CD1c-positive myeloid dendritic cell (primary cell): ENCODE results near the gene TERF2IP.

ENCODE experiments used
- DNase-seq: peaks from one replicate; pipeline ENCODE4 v3.0.0-alpha.2; 2016; ENCODE audit errors: extremely low spot score

TERF2IP gene

DNA sequence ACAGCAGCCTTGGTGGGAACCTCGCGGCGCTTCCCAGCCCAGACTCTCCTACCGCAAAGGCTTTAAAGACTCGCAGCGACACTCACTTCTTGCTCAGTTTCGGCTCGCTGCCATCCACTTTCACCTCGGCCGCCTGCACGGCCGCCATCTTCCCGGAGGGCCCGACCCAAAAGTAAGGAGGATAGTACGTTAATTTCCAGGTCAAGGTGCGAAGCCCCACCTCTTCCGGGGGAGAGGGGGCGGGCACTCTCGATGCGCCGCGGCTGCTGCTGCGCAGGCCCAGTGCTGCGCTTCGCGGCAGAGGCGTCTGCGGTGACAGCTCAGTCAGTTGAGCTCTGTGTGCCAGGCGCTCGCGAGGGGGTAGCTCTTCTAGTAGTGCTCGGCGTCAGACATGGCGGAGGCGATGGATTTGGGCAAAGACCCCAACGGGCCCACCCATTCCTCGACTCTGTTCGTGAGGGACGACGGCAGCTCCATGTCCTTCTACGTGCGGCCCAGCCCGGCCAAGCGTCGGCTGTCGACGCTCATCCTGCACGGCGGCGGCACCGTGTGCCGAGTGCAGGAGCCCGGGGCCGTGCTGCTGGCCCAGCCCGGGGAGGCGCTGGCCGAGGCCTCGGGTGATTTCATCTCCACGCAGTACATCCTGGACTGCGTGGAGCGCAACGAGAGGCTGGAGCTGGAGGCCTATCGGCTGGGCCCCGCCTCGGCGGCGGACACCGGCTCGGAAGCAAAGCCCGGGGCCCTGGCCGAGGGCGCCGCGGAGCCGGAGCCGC is at the start of gene TERF2IP, which contains the start of gene KARS1:
TERF2IP (plus strand) TSS at position 282 of the 773 bp plus-strand sequence; CDS start at position 392, 110 bp downstream.
KARS1 (minus strand) TSS at position 174 of the 773 bp plus-strand sequence; CDS start at position 148, 26 bp downstream.
- peak; percentile 97 for DNase-seq

- DNase-seq = no peak
Observed at GRCh38 chr16:75599452-75600277, 47.9 kb upstream of the TERF2IP start.

- DNase-seq = no peak
Observed at GRCh38 chr16:75603241-75603640, 44.3 kb upstream of the TERF2IP start.

DNA sequence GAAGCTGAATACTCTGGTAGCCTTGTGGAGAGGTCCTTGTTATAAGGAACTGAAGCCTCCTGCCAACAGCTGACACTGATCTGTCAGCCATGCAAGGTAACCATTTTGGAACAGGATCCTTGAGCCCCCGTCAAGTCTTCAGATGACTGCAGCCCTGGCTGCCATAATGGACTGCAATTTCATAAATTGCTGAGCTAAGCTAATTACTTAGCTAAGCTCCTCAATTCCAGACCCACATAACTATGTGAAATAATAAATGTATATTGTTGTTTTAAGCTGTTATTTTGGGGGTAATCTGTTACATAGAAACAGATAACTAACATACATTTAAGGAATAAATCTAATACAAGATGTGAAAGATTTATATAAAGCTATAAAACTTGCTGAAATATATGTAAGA is 41.1 kb upstream of the TERF2IP start:
- DNase-seq = no peak

- DNase-seq = no peak
Observed at GRCh38 chr16:75614066-75614897, 33.3 kb upstream of the TERF2IP start.

DNA sequence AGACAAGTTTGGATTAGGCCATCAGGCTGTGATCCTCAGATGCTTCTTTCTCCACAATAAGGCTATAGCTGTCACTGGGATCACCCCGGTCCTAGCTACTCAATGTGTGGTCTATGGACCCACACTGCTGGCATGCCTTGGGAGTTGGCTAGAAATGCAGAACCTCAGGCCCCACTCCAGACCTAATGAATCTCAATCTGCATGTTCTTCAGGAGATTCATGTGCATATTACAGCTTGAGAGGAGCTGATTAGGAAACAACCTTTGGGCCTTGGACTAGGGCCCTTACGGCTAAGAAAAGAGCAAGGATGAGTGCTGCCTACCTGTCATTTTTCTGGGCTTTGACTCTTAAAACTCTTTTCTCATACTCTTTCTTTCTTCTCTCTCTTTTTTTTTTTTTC is 32.0 kb upstream of the TERF2IP start:
- no peak for DNase-seq

DNA sequence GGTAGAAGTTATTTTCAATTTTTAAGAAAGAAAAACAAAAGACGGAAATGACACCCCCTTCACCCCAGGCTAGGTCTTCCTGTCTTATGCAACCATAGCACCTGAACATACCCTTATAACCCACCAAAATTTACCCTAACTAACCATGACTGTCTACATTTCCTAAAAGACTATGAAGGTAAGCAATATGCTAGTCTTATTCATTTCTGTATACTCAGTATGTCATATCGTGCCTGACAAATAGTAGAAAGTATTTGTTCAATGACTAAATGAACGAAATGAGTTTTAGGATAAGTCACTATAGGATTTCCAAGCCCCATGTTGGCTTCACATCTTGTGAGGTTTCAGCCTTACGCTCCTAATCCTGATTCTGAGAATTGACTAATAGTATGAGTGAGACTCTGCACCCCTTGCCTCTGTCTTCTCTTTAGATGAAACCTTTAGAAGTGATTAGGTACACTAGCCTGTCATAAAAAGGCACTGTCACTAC is 31.0 kb upstream of the TERF2IP start:
- no peak for DNase-seq

DNA sequence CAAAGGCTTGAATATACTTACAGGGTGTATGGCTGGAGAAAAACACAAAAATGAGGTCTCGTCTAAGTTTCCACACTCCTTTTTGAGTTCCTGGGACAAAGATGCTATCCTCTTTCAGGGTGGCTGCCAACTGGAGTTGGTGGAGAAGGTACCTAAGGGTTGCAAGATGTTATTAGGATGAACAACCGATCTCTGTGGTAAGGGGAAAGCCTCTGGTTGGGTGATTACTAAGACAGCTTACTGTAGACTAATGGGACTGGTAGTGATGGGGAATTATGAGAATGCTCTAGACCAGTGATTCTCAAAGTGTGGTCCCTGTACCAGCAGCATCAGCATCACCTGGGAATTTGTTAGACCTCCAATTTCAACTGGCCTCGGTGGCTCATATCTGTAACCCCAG is 30.5 kb upstream of the TERF2IP start:
- DNase-seq = no peak

DNA sequence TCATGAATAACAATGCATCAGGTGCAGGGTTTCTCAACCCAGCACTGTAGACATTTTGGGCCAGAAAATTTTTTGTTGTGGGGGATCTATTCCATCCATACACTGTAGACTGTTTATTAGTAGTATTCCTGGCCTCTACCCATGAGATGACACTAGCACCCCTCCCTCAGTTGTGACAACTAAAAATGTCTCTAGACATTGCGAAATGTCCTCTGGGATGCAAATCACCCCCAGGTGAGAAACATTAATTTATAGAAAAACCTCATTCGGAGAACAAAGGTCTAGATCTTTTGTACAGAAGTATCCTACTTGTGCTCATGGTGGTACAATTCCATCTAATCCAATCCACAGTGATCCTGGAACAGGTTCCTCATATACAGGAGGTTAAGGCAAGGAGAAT is 28.8 kb upstream of the TERF2IP start:
- DNase-seq = no peak

DNA sequence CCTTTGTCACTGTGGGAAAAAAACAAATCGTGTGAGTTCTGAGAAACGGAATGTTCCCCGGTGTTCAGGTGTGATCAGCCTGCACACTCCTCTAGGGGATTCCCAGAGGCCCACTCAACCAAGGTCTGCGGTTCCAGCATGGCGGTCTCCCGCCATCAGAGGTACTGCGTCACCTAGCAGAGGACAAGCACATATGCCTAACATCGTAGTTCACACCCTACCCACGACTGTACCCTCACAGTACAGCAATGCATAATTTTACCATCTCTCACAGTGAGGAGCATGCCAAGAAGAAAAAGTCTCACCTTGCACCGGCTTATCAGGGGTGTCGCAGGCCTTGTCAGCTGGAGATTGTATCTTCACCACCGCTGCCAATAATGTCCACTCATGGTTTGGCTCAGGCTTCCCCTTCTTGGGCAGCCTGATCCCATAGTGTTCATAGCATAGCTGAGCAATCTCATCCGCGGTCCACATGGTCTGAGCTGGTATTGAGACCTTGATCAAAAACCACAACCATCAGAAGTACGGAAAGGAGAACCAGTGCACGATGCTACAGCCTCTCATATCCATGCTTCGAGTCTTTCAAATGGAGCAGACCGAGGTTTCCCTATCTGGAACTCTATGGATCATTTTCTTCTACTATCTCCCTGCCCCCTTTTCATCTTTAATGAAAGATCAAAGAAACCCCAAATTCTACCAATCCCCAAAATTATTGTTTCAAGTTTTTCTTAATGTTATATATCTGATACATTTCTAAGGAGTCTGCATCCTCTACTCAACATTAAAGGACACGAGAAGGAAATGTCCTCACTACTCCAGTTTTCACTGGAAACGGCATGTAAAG is 27.0 kb upstream of the TERF2IP start:
- peak; percentile 8 for DNase-seq

DNA sequence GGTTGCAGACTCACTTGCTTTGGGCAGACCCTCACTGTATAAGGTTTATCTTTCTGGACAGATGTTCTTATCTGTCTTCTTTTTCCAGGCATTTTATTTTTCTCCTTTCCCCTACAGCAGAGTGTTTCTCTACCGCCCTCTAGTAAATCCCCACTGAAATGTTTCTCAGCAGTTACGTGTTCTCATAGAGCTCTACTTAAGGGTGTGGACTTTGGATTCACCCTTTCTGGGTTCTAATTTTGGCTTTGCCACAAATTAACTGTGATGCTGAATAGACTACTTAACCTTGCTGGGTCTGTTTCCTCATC is 26.4 kb upstream of the TERF2IP start:
- DNase-seq = no peak

GRCh38 chr16:75622761-75623605 is 24.6 kb upstream of the TERF2IP start, which contains the start of gene ADAT1:
Gene ADAT1, minus strand, starts transcription at chr16:75623281. Its CDS starts 2,482 bp downstream, at chr16:75620799.
- DNase-seq = peak; percentile 99

GRCh38 chr16:75624921-75625334 is 22.6 kb upstream of the TERF2IP start:
- DNase-seq = no peak

- DNase-seq = no peak
Observed at GRCh38 chr16:75626806-75627205, 20.8 kb upstream of the TERF2IP start.

DNA sequence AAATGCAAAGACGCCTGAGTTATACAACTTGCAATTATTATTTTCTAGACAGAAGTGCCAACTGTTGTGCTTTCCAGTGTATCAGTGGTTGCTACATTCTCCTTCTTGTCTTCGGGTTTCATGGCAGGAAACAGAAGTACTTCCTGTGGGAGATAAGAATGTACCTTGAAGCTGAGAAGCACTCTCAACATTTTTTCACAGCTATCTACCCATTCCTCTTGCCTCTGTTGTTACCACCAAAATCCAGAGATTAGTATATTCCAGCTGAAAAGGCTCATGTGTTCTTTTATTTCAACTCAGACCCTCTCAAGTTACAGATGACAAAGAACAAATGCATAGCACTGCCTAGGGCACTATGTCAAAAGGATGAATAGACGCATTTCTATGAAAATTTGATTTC is 19.7 kb upstream of the TERF2IP start:
- DNase-seq = no peak

DNA sequence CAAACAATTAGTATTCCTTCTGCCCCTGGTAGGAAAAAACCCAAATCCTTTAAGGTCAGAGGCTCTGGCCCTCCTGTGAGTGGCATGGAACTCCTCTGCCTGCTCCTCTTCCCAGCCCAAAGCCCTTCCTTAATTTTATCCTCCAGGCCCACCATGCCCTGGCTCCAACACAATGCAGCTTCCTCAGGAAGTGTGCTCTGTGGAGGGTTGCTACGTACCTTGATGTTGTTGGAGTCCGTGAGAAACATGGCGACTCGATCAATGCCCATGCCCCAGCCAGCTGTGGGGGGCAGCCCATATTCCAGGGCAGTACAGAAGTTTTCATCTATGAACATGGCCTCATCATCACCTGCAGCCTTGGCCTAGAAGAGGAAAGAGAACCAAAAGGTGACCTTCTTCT is 19.2 kb upstream of the TERF2IP start:
- no peak for DNase-seq

DNA sequence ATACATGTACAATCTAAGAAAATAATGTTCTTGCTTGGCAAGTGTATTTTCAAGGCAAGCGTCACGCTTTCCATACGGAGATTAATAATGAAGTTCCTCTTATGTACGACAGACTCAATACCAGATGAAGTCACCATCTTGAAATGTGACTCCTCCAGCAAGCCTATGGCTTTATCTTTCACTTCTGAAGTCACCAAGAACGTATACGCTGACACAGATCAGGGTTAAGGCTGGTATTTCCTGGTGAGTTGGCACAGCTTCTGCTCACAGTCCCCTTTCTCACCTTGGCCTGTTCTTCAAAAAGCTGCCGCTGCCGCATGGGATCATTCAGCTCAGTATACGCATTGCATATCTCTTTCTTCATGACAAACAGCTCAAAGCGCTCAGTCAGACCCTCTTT is 18.4 kb upstream of the TERF2IP start:
- DNase-seq = no peak

- DNase-seq = no peak
Observed at GRCh38 chr16:75630052-75630451, 17.5 kb upstream of the TERF2IP start.

DNA sequence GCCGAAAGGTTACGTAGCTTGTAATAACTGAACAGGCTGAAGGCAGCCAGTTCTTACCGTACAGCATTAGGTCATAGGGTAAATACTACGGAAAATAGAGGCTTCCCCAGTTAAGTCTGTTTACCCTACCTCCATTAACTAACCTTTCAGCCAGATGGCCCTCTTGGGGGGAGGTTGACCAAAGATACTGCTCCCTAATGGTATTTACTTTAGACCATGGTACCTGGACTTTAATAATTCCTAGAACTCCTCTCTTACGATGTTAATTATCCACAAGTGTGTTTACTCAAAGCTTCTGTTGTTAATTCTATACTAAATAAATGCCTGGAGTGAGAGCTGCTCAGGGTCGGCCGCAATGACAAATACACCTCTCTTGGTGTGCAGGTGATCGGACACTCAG is 14.7 kb upstream of the TERF2IP start:
- no peak for DNase-seq

DNA sequence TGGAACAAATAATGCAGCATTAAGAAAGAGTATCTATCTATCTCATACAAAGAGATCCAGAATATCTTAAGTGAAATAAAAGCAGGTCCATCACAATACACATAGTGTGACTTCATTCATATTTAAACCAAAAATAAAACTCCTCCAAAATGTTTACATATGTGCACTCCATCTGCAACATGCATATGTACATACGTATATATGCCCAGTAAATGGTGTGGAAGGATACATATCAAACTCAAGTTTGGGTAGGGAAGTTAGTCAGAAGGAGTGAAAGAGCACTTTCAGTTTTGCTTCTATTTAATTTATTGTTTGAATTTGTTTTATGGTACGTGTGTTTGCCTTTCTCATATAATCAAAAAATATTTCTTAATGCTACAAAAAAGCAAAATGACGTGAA is 12.5 kb upstream of the TERF2IP start:
- no peak for DNase-seq
